HEK293 (cell line): Measurements from ENCODE around the gene STX2.

Experiments used
- CTCF ChIP-seq: fragments of 450-650 bp; formaldehyde crosslinking; IDR thresholded peaks from 2 replicates; pipeline ENCODE4 v1.5.1; 2016; ENCODE audit warnings: missing biosample characterization, missing genetic modification characterization
- MYNN ChIP-seq: fragments of 450-650 bp; formaldehyde crosslinking; IDR thresholded peaks from 2 replicates; pipeline ENCODE4 v1.5.1; 2016; ENCODE audit warnings: missing biosample characterization, missing genetic modification characterization, borderline replicate concordance
- REPIN1 ChIP-seq: fragments of 450-650 bp; formaldehyde crosslinking; IDR thresholded peaks from 2 replicates; pipeline ENCODE4 v1.5.1; 2017; ENCODE audit warnings: missing biosample characterization, missing genetic modification characterization, low read depth
- SP3 ChIP-seq: fragments of 450-650 bp; formaldehyde crosslinking; IDR thresholded peaks from 2 replicates; pipeline ENCODE4 v1.5.1; 2016; ENCODE audit warnings: missing biosample characterization, missing genetic modification characterization
- ZBTB20 ChIP-seq: fragments of 450-650 bp; formaldehyde crosslinking; IDR thresholded peaks from 2 replicates; pipeline ENCODE4 v1.5.1; 2016; ENCODE audit warnings: missing biosample characterization, missing genetic modification characterization
- ZFP69B ChIP-seq: fragments of 450-650 bp; formaldehyde crosslinking; IDR thresholded peaks from 2 replicates; pipeline ENCODE4 v1.5.1; 2016; ENCODE audit warnings: missing biosample characterization, missing genetic modification characterization
- ZNF114 ChIP-seq: fragments of 450-650 bp; formaldehyde crosslinking; IDR thresholded peaks from 2 replicates; pipeline ENCODE4 v1.5.0; 2017; ENCODE audit warnings: missing biosample characterization, missing genetic modification characterization
- ZNF133 ChIP-seq: fragments of 450-650 bp; formaldehyde crosslinking; IDR thresholded peaks from 2 replicates; pipeline ENCODE4 v1.5.1; 2016; ENCODE audit warnings: missing biosample characterization, missing genetic modification characterization
- ZNF24 ChIP-seq: fragments of 450-650 bp; formaldehyde crosslinking; IDR thresholded peaks from 2 replicates; pipeline ENCODE4 v1.5.1; 2016; ENCODE audit warnings: missing biosample characterization, missing genetic modification characterization
- ZNF416 ChIP-seq: fragments of 450-650 bp; formaldehyde crosslinking; IDR thresholded peaks from 2 replicates; pipeline ENCODE4 v1.5.1; 2016; ENCODE audit warnings: missing biosample characterization, missing genetic modification characterization
- ZNF621 ChIP-seq: fragments of 450-650 bp; formaldehyde crosslinking; IDR thresholded peaks from 2 replicates; pipeline ENCODE4 v1.5.1; 2017; ENCODE audit warnings: missing biosample characterization, missing genetic modification characterization
- ZNF777 ChIP-seq: fragments of 450-650 bp; formaldehyde crosslinking; IDR thresholded peaks from 2 replicates; pipeline ENCODE4 v1.5.1; 2017; ENCODE audit warnings: missing biosample characterization, missing genetic modification characterization, borderline replicate concordance
- ZNF792 ChIP-seq: fragments of 450-650 bp; formaldehyde crosslinking; IDR thresholded peaks from 2 replicates; pipeline ENCODE4 v1.5.1; 2016; ENCODE audit warnings: missing biosample characterization, missing genetic modification characterization

GRCh38 chr12:130765186-130765659 lies 73.8 kb downstream of the STX2 start:
- peak; percentile 99 for TF ChIP-seq ZNF621
- TF ChIP-seq CTCF (tag by site-specific recombination) = no peak
- no peak; the same call in none of the 2 replicates for TF ChIP-seq ZNF133 (tag by site-specific recombination)
- TF ChIP-seq ZNF114 (tag by site-specific recombination) = peak; percentile 99
- 0 out of 2 replicates have a peak, but pooled peaks have one; percentile 4 for TF ChIP-seq ZNF777 (tag by site-specific recombination)
- peak; percentile 81 for TF ChIP-seq ZFP69B (tag by site-specific recombination)
- TF ChIP-seq ZNF416 (tag by site-specific recombination) = peak; percentile 94
- TF ChIP-seq REPIN1 (tag by site-specific recombination) = no peak
- TF ChIP-seq SP3 (tag by site-specific recombination) = peak; percentile 60
- TF ChIP-seq ZNF24 (tag by site-specific recombination) = peak; percentile 83
- TF ChIP-seq MYNN (tag by site-specific recombination) = no peak; the same call in 1 of the 2 replicates
- TF ChIP-seq ZBTB20 (tag by site-specific recombination) = peak; percentile 17; the same call in 1 of the 2 replicates
- peak; percentile 93 for TF ChIP-seq ZNF792 (tag by site-specific recombination)
